NCI-H1694 (cell line): ENCODE results near the gene GPR146.
"Not testable (repeated sequence)": the region's sequence is repeated elsewhere in the genome, so short reads cannot be mapped to it uniquely, and the experiment has no call there.

Experiments
- DNase-seq: peaks from one replicate; lab custom pipeline; 2025; lab: John Stamatoyannopoulos, UW

Gene GPR146

GRCh38 chr7:1025743-1026581 lies 18.4 kb upstream of the GPR146 start:
- DNase-seq, result no peak

GRCh38 chr7:1026721-1027161 lies 17.6 kb upstream of the GPR146 start:
- no peak for DNase-seq

- no peak for DNase-seq
These were observed 16.9 kb upstream of the GPR146 start for GRCh38 chr7:1027242-1028043.

- DNase-seq, result no peak
These were observed 16.1 kb upstream of the GPR146 start for GRCh38 chr7:1028044-1028770.

GRCh38 chr7:1028775-1029636 lies 15.3 kb upstream of the GPR146 start:
- no peak for DNase-seq

- DNase-seq, result no peak
These were observed 14.5 kb upstream of the GPR146 start for GRCh38 chr7:1029637-1030443.

GRCh38 chr7:1030444-1031070 lies 13.8 kb upstream of the GPR146 start:
- no peak for DNase-seq

- DNase-seq, result no peak
These were observed 12.5 kb upstream of the GPR146 start for GRCh38 chr7:1031716-1032455.

- DNase-seq, result no peak
These were observed 11.7 kb upstream of the GPR146 start for GRCh38 chr7:1032536-1033181.

- no peak for DNase-seq
These were observed 10.7 kb upstream of the GPR146 start for GRCh38 chr7:1033546-1034145.

GRCh38 chr7:1034769-1035168 lies 9.6 kb upstream of the GPR146 start:
- DNase-seq, result not testable (repeated sequence)

GRCh38 chr7:1036164-1036928 lies 8.0 kb upstream of the GPR146 start:
- DNase-seq, result not testable (repeated sequence)

- not testable (repeated sequence) for DNase-seq
These were observed 4.1 kb upstream of the GPR146 start for GRCh38 chr7:1040233-1040632.

GRCh38 chr7:1040790-1041189 lies 3.6 kb upstream of the GPR146 start:
- DNase-seq, result peak; percentile 60

GRCh38 chr7:1041551-1042491 lies 2.5 kb upstream of the GPR146 start:
- no peak for DNase-seq

- DNase-seq, result no peak
These were observed 1.9 kb upstream of the GPR146 start for GRCh38 chr7:1042492-1042833.
